Thoracic aorta (tissue), 2 donors: Measurements from ENCODE around the gene TNFRSF18. TPM values are rescaled to one million over a fixed set of nuclear protein-coding genes. Genes with fewer than 3 reads are reported as not detected.

Experiments
- ATAC-seq: fragments of 150-250 bp; one replicate; pipeline ENCODE4 v1.8.0; 2017; ENCODE audit warnings: low read depth; ENCODE audit not compliant: insufficient number of reproducible peaks, low FRiP score
- DNase-seq: peaks from one replicate; pipeline ENCODE4 v3.0.0-alpha.2; 2020; ENCODE audit warnings: low spot score
- H3K27ac ChIP-seq, 2 donors: fragments of 200-600 bp; sonication (generic); 1 replicate in 1 of 2; 2 replicates in 1 of 2; pipeline ENCODE4 v1.5.1; 2016; ENCODE audit warnings: mild to moderate bottlenecking in 2 of 2, moderate library complexity in 2 of 2
- H3K27me3 ChIP-seq: fragments of 200-600 bp; sonication (generic); replicated peaks from 2 replicates; pipeline ENCODE4 v1.6.0; 2016; ENCODE audit warnings: mild to moderate bottlenecking; ENCODE audit not compliant: insufficient read depth
- H3K36me3 ChIP-seq: fragments of 200-600 bp; sonication (generic); one replicate; pipeline ENCODE4 v1.5.1; 2016
- H3K4me1 ChIP-seq, 2 donors: fragments of 200-600 bp; sonication (generic); 1 replicate in 1 of 2; 2 replicates in 1 of 2; pipeline versions ENCODE4 v1.5.1 to v1.6.0; 2016; ENCODE audit warnings: low read depth in 2 of 2, mild to moderate bottlenecking in 1 of 2; ENCODE audit not compliant: control insufficient read depth in 1 of 2
- H3K4me3 ChIP-seq: fragments of 200-600 bp; sonication (generic); 2 replicates; pipeline ENCODE4 v1.5.1; 2016; ENCODE audit warnings: mild to moderate bottlenecking
- H3K9me3 ChIP-seq: fragments of 200-600 bp; sonication (generic); 2 replicates; pipeline ENCODE4 v1.5.1; 2016
- total RNA-seq, 2 donors: library from RNA; depleted of rRNA; stranded (reverse); fragments of >200 nt; gene quantifications; one replicate each; pipeline versions ENCODE4 v1.1.0 to v1.2.3, GENCODE V29; 2016
- TF ChIP-seq, protein P1 (sequence below): fragments of 200-600 bp; sonication (generic); IDR thresholded peaks from one replicate; pipeline ENCODE4 v1.5.1; 2019; ENCODE audit warnings: antibody characterized with exemption

TNFRSF18 gene
- total RNA-seq, 2 donors from 2014 or later, result 1.3 TPM; not detected in 1

DNA sequence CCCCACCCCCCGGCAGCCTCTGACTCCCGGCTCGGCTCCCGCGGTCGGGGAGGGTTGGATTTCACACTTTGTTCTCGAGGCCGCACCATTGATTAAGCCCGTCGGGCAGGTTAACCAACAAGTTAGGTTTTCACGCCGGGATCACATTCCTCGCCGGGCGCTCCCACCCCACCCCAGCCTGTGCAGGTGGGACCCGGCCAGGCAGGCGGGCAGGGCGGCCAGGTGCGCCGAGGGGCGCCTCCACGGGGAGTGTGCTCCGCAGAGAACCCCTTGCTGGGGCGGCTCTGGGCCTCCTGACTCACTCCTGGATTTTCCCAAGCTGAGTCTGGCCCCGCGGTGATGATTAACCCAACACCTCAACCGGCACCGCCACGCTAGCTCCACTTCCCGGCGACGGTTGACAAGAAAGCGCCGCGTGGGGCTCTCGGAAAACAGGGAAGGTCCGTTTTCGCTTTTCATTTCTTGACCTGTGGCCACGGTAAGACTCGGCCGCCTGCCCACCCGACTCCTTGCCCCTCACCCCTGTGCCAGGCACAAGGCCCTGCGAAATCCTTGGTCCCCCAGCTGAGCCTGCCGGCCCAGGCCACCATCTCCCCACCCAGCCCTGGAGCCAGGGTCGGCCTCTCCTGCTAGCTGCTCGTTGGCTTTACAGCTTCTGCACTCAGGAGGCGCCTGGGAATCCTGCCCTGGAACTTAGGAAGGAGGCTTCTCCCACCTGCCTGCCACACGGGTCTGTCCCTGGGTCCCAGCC is 41.5 kb downstream of the TNFRSF18 start:
- Histone ChIP-seq H3K36me3 (no peaks in the 10 kb centered on the region), H3K4me3 (no peak overlapping the region), H3K27ac (no peak overlapping the region), H3K27me3 (no peaks in the 10 kb centered on the region), H3K4me1 (no peaks in the 10 kb centered on the region), H3K9me3 (no peaks in the 10 kb centered on the region)
- no peak for DNase-seq
- TF ChIP-seq, protein P1, sequence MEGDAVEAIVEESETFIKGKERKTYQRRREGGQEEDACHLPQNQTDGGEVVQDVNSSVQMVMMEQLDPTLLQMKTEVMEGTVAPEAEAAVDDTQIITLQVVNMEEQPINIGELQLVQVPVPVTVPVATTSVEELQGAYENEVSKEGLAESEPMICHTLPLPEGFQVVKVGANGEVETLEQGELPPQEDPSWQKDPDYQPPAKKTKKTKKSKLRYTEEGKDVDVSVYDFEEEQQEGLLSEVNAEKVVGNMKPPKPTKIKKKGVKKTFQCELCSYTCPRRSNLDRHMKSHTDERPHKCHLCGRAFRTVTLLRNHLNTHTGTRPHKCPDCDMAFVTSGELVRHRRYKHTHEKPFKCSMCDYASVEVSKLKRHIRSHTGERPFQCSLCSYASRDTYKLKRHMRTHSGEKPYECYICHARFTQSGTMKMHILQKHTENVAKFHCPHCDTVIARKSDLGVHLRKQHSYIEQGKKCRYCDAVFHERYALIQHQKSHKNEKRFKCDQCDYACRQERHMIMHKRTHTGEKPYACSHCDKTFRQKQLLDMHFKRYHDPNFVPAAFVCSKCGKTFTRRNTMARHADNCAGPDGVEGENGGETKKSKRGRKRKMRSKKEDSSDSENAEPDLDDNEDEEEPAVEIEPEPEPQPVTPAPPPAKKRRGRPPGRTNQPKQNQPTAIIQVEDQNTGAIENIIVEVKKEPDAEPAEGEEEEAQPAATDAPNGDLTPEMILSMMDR, result no peak
- ATAC-seq, result no peak

DNA sequence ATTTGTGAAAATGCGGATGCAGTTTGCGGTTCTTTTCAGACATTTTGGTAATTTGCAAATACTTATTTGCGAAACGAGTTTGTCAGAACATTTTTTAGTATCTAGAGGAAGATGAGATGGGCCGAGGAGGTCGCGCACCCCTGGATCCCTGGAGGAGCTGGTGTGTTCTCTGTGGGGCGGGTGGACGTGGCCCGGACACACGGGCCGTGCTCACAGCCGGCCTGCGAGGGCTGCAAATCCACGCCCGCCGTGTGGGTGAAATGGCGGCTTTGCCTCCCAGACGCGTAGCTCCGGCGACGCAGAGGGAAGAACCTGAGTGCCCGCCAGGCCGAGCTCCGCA is 42.1 kb downstream of the TNFRSF18 start:
- no peak overlapping the region for H3K4me3 ChIP-seq
- no peaks in the 10 kb centered on the region for H3K36me3 ChIP-seq
- H3K27ac ChIP-seq, result no peak overlapping the region
- H3K4me1 ChIP-seq, result no peaks in the 10 kb centered on the region
- TF ChIP-seq, protein P1, result no peak
- no peak for DNase-seq
- no peaks in the 10 kb centered on the region for H3K9me3 ChIP-seq
- ATAC-seq, result no peak
- H3K27me3 ChIP-seq, result no peaks in the 10 kb centered on the region

DNA sequence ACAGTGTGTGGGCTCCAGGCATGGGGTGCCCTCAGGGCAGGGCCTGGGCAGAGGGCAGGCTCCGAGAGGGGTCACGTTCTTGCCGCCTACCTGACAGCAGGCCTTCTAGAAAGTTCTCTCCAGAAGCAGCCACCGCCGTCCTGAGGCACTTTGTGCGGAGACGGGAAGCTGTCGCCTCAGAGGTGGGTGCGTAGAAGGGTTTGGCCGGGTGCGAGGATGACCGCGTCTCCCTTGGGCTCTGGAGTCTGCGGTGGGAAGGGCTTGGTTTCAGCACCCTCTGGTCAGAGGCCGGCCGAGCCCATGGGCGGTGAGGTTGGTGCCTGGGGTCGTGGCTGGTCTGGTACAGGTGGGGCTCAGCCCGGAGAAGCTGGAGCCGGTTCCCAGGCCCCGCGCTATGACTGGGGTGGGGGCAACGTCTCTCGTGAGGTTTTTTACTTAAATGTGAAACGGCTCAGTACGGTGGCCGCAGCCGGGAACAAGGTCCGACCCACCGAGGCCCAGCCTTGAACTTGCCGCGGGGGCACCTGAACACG is 42.8 kb downstream of the TNFRSF18 start:
- no peaks in the 10 kb centered on the region for H3K36me3 ChIP-seq
- DNase-seq, result no peak
- ATAC-seq, result no peak
- H3K4me1 ChIP-seq, result peaks cover 3 to 4% of the 10 kb centered on the region in 2 donors
- H3K9me3 ChIP-seq, result no peaks in the 10 kb centered on the region
- H3K27me3 ChIP-seq, result no peaks in the 10 kb centered on the region
- TF ChIP-seq, protein P1, result no peak
- H3K4me3 ChIP-seq, result no peak overlapping the region
- H3K27ac ChIP-seq, result no peak overlapping the region

DNA sequence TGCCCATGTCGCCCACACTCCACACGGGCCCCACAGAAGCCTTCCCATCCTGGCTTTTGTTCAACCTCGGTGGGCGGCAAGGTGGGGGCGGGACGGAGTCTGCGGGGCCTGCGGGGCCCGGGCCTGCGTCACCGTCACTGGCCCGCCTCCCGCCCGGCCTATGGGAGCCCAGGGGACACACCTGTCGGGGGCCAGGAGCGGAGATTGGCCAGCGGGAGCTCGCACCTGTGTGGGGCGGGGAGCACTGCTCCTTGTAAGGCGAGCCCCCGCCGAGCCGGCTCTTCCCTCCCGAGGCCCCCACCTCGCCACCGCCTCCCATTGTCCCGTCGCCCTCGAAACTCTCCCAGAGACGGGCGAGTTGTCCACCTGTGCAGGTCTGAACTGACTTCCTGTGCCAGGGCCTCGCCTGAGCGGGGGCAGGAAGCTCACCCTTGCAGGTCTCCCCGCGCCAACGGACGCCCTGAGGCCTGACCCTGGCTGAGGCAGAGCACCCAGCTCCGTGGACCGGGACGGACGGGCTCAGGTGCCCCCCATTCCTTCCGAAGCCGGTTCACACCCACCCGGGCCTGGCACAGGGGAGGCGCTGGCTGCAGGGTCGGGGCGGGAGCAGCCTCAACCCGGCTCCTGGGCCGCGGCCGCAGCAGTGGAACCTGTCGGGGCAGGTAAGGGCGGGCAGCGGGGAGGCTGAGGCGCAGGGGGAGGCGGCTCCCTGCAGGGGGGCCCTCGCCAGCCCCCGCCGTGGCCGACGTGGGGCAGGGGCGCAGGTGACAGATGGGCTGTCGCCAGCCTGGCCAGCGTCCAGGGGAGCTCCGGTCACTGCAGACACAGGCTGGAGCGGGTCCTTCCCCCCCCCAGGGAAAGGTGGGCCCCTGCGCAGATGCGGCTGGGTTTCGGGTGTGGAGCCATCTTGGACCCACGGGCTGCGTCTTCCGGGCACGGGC is 43.5 kb downstream of the TNFRSF18 start:
- Histone ChIP-seq H3K27me3 (no peaks in the 10 kb centered on the region), H3K27ac (no peak overlapping the region)
- TF ChIP-seq, protein P1, result no peak

DNA sequence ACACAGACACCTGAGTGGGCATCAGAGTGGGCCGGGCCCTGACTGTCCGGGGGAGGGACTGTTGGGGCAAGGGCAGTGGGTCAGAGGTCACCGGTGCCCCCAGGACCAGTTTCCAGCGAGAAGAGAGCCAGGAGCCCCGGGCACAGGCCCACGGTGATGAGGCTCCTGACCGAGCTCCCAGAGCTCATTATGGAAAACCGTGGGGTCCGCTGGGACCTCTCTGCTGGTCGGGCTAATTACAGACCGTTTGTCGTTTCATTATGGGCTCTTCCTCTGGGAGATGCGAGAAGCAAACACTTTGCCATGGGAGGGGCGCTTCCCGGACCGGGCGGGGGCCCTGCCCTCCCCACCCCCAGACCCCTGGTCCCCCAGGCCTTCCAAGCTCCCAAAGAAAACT is 44.7 kb downstream of the TNFRSF18 start:
- H3K4me3 ChIP-seq, result no peak overlapping the region
- no peaks in the 10 kb centered on the region for H3K36me3 ChIP-seq
- TF ChIP-seq, protein P1, result no peak

More for the DNA sequence above, 43.5 kb downstream of the TNFRSF18 start:
- no peak for ATAC-seq
- Histone ChIP-seq H3K4me1 (peaks cover 7 to 10% of the 10 kb centered on the region in 2 donors), H3K4me3 (no peak overlapping the region), H3K9me3 (no peaks in the 10 kb centered on the region), H3K36me3 (no peaks in the 10 kb centered on the region)
- no peak for DNase-seq

More for the DNA sequence above, 44.7 kb downstream of the TNFRSF18 start:
- ATAC-seq, result no peak
- DNase-seq, result no peak
- H3K4me1 ChIP-seq, result peaks cover 7 to 10% of the 10 kb centered on the region in 2 donors
- no peaks in the 10 kb centered on the region for H3K27me3 ChIP-seq
- H3K9me3 ChIP-seq, result no peaks in the 10 kb centered on the region
- no peak overlapping the region for H3K27ac ChIP-seq
